Measurements from ENCODE around the gene RBAK. TPM values are rescaled to one million over a fixed set of nuclear protein-coding genes. Genes with fewer than 3 reads are reported as not detected.
A peak's percentile ranks its signal among the peaks of the same experiment; 100 is the strongest.

The RBAK gene
- polyA plus RNA-seq, 3 donors, result 0.74 to 3.3 (median 1.8) TPM

GRCh38 chr7:4998244-4998643, 47.4 kb upstream of the RBAK start:
- Histone ChIP-seq H3K36me3 (replicated peaks in 1 of 2; ENCODE audit: control insufficient read depth in 1 of 2, insufficient read depth in 2 of 2, low read length in 2 of 2) (peaks cover 48 to 70% of the 10 kb centered on the region in 2 donors), H3K79me2 (ENCODE audit: insufficient read depth, low read length) (no peaks in the 10 kb centered on the region), H3K4me1 (ENCODE audit: control insufficient read depth in 1 of 2, insufficient read depth in 2 of 2, low read length in 2 of 2) (no peaks in the 10 kb centered on the region), H3K4me3 (replicated peaks in 1 of 3; ENCODE audit: low read depth in 2 of 3, low read length in 3 of 3) (no peak overlapping the region), H3K27ac (ENCODE audit: low read depth in 1 of 2, low read length in 2 of 2) (no peak overlapping the region), H3K4me2 (replicated peaks; ENCODE audit: extremely low read depth, low read length, poor library complexity, severe bottlenecking) (no peak overlapping the region), H2AFZ (ENCODE audit: insufficient read depth, low read depth, low read length, poor library complexity, severe bottlenecking) (no peak overlapping the region), H3K27me3 (ENCODE audit: control insufficient read depth in 2 of 2, insufficient read depth in 2 of 2, low read length in 2 of 2) (no peaks in the 10 kb centered on the region), H4K20me1 (ENCODE audit: insufficient read depth, low read length) (no peaks in the 10 kb centered on the region), H3K9me3 (replicated peaks in 1 of 2; ENCODE audit: control insufficient read depth in 1 of 2, insufficient read depth in 1 of 2, low read length in 2 of 2) (no peaks in the 10 kb centered on the region), H3K9ac (ENCODE audit: insufficient read depth, low read length, poor library complexity, severe bottlenecking) (no peak overlapping the region)
- DNase-seq, result no peak
- no peaks in the 10 kb centered on the region for H3K9me3 Mint-ChIP-seq
- peaks cover 0 to 4% (median 0%) of the 10 kb centered on the region in 3 donors for H3K27me3 Mint-ChIP-seq (ENCODE audit: low read depth in 3 of 3)
- no peak overlapping the region for H3K27ac Mint-ChIP-seq
- intact Hi-C loops (cut with micrococcal nuclease), result no loop called here
- 100% methylated on average over 3 of the region's 3 CpGs for WGBS (ENCODE audit: insufficient coverage)
- H3K4me1 Mint-ChIP-seq, result no peaks in the 10 kb centered on the region
- H3K36me3 Mint-ChIP-seq, result peaks cover 65 to 80% of the 10 kb centered on the region in 2 donors
- H3K4me3 Mint-ChIP-seq, result no peak overlapping the region
- no peak for TF ChIP-seq CTCF (IDR thresholded peaks at IDR 0.05)

GRCh38 chr7:4998910-4999309, 46.8 kb upstream of the RBAK start:
- Histone ChIP-seq H3K4me1 (ENCODE audit: control insufficient read depth in 1 of 2, insufficient read depth in 2 of 2, low read length in 2 of 2) (no peaks in the 10 kb centered on the region), H3K79me2 (ENCODE audit: insufficient read depth, low read length) (no peaks in the 10 kb centered on the region), H4K20me1 (ENCODE audit: insufficient read depth, low read length) (no peaks in the 10 kb centered on the region), H3K36me3 (replicated peaks in 1 of 2; ENCODE audit: control insufficient read depth in 1 of 2, insufficient read depth in 2 of 2, low read length in 2 of 2) (peaks cover 42 to 63% of the 10 kb centered on the region in 2 donors), H3K9ac (ENCODE audit: insufficient read depth, low read length, poor library complexity, severe bottlenecking) (no peak overlapping the region), H3K27ac (ENCODE audit: low read depth in 1 of 2, low read length in 2 of 2) (no peak overlapping the region), H2AFZ (ENCODE audit: insufficient read depth, low read depth, low read length, poor library complexity, severe bottlenecking) (no peak overlapping the region), H3K4me3 (replicated peaks in 1 of 3; ENCODE audit: low read depth in 2 of 3, low read length in 3 of 3) (no peak overlapping the region), H3K9me3 (replicated peaks in 1 of 2; ENCODE audit: control insufficient read depth in 1 of 2, insufficient read depth in 1 of 2, low read length in 2 of 2) (no peaks in the 10 kb centered on the region), H3K27me3 (ENCODE audit: control insufficient read depth in 2 of 2, insufficient read depth in 2 of 2, low read length in 2 of 2) (no peaks in the 10 kb centered on the region), H3K4me2 (replicated peaks; ENCODE audit: extremely low read depth, low read length, poor library complexity, severe bottlenecking) (no peak overlapping the region)
- Mint-ChIP-seq H3K27ac (peak overlapping the region in 1 of 7 donors; percentile 23), H3K36me3 (peaks cover 60 to 78% of the 10 kb centered on the region in 2 donors), H3K27me3 (ENCODE audit: low read depth in 3 of 3) (peaks cover 0 to 4% (median 0%) of the 10 kb centered on the region in 3 donors), H3K9me3 (no peaks in the 10 kb centered on the region), H3K4me3 (no peak overlapping the region), H3K4me1 (no peaks in the 10 kb centered on the region)
- no peak for DNase-seq
- intact Hi-C loops (cut with micrococcal nuclease), result no loop called here
- 100% methylated on average over 4 of the region's 7 CpGs for WGBS (ENCODE audit: insufficient coverage)
- TF ChIP-seq CTCF (IDR thresholded peaks at IDR 0.05), result no peak
